Liver (tissue), 3 donors: ENCODE results near the gene DNMT1.

ENCODE experiments used
- CTCF ChIP-seq: fragments of 150-350 bp; IDR thresholded peaks from 2 replicates; pipeline ENCODE4 v1.5.1; 2017; ENCODE audit warnings: improper control_type of control experiment, low read depth, low read length; ENCODE audit not compliant: missing input control
- EGR1 ChIP-seq, 2 donors: IDR thresholded peaks; 2 replicates each; pipeline ENCODE4 v1.6.1; 2016 to 2018; ENCODE audit warnings: antibody characterized with exemption in 2 of 2, low read depth in 2 of 2
- RAD21 ChIP-seq, 2 donors: IDR thresholded peaks; 2 replicates each; pipeline ENCODE4 v1.6.1; 2016; ENCODE audit warnings: antibody characterized with exemption in 2 of 2, mild to moderate bottlenecking in 2 of 2
- REST ChIP-seq: IDR thresholded peaks from 2 replicates; pipeline ENCODE4 v1.6.1; 2016; ENCODE audit warnings: antibody characterized with exemption, mild to moderate bottlenecking
- SP1 ChIP-seq: IDR thresholded peaks from 2 replicates; pipeline ENCODE4 v1.6.1; 2018; ENCODE audit warnings: antibody characterized with exemption, mild to moderate bottlenecking
- YY1 ChIP-seq: IDR thresholded peaks from 2 replicates; pipeline ENCODE4 v1.6.1; 2016; ENCODE audit warnings: antibody characterized with exemption, mild to moderate bottlenecking
- donor health status: healthy.
- donor health status: healthy.

GRCh38 chr19:10158071-10158470, 36.7 kb downstream of the DNMT1 start:
- no peak for TF ChIP-seq CTCF
- no peak for TF ChIP-seq SP1
- no peak for TF ChIP-seq RAD21 (IDR thresholded peaks at IDR 0.05)
- TF ChIP-seq YY1: no peak
- TF ChIP-seq REST: no peak
- no peak for TF ChIP-seq EGR1 (IDR thresholded peaks at IDR 0.05; ENCODE audit: low read depth in 2 of 2)
